K562 (cell line): ENCODE measurements around the gene ARMH3.

ENCODE experiments used
- ELF4 ChIP-seq: fragments of 450-650 bp; formaldehyde crosslinking; IDR thresholded peaks from 2 replicates; pipeline ENCODE4 v1.4.0; 2022; ENCODE audit warnings: missing genetic modification characterization
- GABPA ChIP-seq: fragments of 200-800 bp; sonication (Bioruptor generic); conservative IDR thresholded peaks from 2 replicates; pipeline ENCODE4 v1.6.1; 2016; ENCODE audit warnings: low read depth, missing genetic modification characterization, missing compliant biosample characterization
- TF ChIP-seq, protein P1 (sequence below): fragments of 450-650 bp; IDR thresholded peaks from one replicate; pipeline ENCODE4 v1.6.1; 2018; ENCODE audit warnings: mild to moderate bottlenecking, moderate library complexity; ENCODE audit not compliant: partially characterized antibody

DNA sequence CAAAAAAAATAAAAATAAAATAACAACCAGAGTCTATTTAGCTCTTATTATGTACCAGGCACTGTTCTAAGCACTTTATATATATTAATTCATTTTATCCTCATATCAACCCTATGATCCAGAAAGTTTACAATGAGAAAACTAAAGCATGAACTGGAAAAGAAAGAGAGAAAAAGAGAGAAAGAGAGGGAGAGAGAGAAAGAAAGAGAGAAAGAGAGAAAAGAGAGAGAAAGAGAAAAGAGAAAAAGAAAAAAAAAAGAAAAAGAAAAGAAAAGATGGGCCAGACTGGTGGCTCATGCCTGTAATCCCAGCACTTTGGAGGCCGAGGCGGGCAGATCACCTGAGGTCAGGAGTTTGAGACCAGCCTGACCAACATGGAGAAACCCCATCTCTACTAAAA, 9.9 kb downstream of the ARMH3 start:
- TF ChIP-seq ELF4 (CRISPR knock-in tag) (no peak), GABPA (tag) (no peak)
- TF ChIP-seq, protein P1, sequence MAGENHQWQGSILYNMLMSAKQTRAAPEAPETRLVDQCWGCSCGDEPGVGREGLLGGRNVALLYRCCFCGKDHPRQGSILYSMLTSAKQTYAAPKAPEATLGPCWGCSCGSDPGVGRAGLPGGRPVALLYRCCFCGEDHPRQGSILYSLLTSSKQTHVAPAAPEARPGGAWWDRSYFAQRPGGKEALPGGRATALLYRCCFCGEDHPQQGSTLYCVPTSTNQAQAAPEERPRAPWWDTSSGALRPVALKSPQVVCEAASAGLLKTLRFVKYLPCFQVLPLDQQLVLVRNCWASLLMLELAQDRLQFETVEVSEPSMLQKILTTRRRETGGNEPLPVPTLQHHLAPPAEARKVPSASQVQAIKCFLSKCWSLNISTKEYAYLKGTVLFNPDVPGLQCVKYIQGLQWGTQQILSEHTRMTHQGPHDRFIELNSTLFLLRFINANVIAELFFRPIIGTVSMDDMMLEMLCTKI: no peak
